ENCODE results near the gene TOX3.

The TOX3 gene

DNA sequence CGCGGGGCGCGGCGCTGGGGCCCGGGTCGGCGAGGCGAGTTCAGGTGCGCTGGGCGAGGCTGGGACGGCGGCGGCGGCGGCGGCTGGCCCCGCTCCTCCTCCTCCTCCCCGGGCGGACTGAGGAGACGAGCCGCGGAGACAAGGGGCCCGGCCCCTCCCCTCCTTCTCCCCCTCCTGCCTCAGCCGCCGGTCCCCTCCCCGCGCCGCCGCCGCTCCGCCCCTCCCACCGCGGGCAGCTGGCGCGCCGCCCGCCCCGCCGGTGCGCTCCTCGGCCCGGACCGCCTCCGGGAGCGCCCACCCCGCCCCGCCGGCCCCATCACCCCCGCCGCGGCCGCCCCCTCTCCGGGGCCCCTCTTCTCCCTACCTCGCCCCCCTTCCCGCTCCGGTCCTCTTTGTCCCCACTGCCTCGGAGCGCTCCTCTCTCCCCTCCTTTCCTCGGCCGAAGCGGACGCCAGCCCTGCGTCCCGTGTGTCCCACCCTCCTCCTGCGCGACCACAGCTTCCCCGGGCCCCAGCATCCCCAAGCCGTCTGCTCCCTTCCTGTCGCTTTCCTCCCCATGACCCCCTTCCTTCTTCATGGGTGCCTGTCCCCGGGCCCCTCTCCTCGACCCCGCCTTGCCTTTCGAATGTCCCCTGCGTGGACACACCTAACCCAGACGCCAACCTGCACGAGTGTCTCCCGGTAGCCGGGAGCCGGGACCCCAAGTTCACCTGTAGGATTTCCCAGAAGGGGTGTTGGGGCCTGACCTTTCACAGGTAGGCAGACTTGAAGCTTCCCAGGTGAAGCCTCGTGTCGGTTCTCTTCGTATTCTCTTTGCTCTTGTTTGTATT lies at the start of gene TOX3:
TSS of gene TOX3 (minus strand) at position 140 of the 830 bp plus-strand sequence. CDS start 420 bp downstream, outside the sequence.
- no peak for DNase-seq (ENCODE audit: low read depth in 2 of 2)

DNA sequence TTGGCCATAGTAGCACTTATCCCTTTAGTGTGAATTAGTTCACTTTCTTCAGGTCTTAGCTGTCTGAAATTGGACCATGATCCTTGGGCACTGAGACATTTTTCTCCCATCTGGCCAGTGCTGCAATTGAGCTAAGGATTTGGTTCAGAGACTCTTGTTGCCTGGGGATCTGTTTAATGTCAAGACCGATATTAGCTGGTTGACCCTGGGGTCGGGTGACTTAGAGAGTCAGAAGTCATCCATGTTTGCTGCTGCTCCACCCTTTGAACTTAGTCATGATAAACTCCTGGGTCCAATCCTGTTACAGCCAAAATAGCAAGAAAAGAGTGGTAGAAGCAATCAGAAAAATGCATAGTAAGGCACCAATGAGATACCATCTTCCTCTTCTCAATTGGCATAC lies 45.8 kb upstream of the TOX3 start:
- DNase-seq (ENCODE audit: low read depth in 2 of 2): no peak

DNA sequence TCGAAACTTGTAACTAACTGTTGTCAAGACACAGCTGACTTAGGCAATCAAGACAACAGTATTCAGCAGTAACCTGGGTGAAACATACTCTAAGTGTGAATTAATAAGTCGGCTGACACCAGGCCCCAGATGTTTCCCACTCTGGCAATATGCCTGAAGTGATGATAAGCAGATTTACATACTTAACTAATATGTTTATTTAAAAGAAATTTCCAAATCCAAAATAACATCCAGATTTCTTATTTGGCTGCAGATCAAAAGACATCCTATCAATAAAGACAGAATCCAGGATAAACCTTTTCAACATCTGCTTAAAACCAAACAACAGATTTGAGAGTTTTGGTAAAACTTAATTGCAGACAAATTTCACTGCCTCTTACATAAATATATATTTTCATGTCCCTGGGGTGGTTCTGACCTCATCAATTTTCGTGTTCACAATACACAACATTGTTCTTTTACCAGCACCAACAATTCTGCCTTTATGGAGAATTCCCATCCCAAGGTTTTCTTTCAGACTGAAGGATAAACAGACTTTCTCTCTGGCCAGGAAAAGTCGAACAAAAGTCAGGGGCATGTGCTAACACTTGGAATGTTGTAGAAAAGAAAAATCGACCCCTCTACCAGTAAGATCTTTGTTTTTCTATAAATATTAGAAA lies 45.1 kb upstream of the TOX3 start:
- no peak for DNase-seq (ENCODE audit: low read depth in 2 of 2)

DNA sequence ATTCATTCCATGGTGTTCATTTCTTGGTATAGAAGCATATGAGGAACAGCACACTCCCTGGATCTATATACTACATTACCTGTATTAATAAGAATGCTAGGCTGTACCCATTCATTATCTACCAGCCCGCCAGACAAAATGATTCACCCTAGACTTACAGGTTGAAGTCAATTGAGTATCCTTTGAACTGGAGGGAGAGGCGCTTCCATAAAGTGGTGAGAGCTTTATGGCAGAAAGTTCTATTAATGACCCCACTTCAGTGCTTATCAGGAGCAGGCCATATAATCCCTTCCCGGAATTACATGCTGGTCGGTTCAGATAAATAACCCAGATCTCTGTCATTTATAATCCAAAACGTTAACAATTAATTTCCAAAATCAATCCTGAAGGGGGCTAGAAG lies 44.5 kb upstream of the TOX3 start:
- DNase-seq (ENCODE audit: low read depth in 2 of 2): no peak

DNA sequence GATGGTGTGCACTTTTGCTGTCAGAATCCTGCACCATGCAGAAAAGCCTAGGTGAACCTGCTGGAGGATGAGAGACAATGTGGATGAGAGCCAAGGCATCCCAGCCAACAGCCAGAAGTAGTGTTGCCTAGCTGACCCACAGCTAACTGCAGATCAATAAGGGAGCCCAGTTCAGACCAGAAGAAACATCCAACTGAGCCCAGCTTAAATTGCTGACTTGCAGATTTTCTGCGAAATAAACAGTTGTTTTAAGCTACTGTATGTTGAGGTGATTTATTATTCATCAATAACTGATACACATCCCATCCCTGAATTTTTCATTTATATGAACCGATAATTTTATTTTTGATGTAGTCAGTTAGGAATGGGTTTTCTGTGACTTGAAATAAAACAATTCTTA lies 39.2 kb upstream of the TOX3 start:
- DNase-seq (ENCODE audit: low read depth in 2 of 2): no peak

DNA sequence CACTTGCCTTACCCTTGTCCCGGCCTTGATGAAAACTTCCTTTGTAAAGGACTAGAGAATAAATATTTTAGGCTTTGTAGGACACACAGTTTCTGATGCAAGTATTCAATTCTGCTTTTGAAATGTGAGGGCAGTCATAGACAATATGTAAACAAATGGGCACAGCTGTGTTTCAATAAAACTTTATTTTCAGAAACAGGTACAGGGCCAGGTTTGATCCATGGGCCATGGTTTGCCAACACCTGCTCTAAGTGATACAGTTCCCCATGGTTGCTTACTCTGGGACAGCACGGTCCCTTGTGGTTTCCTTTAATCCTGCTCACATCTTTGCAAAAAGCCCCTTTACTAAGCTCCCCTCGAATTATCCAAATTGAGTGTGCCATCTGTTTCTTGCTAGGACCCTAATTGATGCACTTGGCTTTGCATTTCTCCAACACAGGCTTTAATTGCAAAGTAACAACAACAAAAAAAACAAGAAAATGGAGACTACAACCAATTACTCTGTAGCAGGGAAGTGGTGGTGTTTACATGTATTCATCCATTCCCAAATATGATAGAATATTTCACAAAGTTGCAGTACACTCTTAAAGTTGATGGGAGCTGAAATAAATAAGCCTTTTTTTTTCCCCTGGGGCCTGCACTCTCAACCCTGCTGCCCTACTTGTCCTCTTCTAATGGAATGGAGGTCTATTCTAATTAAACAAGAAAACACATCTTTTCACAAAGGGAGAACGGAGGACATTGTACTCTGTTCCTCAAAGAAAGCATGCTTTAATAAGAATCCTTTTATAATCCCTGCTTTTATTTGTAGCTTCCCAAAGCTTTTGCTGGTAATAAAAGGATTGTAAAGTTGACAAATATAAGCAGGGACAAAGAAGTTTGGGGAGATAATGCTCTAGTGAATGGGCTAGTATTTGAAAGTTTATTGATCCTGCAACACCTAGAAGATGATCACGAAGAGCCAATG lies 37.7 kb upstream of the TOX3 start:
- DNase-seq (ENCODE audit: low read depth in 2 of 2): no peak

DNA sequence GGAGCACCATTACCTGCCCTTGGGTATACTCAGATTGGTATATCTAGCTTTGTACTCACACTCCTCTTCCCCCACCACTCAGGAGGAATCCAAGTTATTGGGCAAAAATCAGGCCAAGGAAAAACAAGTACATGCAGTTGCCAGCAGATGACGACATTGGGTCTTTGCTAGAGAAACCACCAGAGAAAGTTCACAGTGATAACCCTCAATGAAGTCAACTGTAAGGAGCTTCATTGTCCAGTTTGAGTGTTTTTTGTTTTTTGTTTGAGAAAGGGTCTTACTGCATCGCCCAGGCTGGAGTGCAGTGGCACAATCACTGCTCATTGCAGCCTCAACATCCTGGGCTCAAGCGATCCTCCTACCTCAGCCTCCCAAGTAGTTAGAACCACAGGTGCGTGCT lies 34.6 kb upstream of the TOX3 start:
- DNase-seq (ENCODE audit: low read depth in 2 of 2): no peak

DNA sequence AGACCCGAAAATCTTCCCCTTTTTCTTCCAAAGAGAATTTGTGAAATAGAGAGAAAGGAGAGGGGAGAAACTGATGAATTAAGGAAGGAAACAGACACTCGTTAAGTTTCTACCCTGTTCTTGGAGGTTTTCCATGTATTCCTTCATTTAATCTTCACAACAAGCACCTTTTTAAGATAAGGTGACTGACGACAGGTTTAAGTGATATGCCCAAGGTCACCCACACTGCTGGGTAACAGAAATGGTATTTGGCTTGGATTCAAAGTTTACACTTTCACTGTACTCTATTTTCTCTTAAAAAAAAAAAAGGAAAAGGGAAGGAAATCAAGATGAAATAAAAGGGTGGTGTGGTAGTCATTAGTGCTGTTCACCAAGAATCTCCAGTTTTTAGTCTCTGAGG lies 33.5 kb upstream of the TOX3 start:
- no peak for DNase-seq (ENCODE audit: low read depth in 2 of 2)

DNA sequence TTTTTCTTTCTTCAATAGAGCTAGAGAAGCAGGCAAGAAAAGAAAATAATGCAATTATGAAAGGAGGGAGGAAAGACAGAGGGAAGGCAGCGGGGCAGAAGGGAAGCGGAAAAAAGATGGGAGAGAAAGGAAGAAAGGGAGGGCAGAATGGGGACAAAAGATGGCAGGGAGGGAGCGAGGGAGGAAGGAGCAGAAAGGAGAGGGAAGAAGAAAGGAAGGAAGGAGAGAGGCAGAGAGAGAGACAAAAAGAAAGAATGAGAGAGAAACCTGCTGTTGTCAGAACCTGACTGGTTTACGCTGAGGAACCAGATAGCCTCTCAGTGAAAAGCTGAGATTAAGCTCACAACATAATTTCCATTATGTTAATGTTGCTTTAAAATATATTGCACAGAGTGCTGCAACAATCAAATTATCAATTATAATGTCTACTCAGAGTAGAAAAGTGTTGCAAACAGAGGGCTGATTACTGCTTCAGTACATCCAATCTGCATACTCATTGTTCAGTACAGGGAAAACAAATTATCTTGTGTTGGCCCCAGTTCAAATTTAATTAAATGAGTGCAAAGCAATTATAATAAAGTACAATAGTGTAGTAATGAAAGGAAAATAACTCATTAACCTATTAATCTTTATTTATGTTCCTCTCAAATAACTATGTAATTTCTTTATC lies 32.0 kb upstream of the TOX3 start:
- DNase-seq (ENCODE audit: low read depth in 2 of 2): no peak

DNA sequence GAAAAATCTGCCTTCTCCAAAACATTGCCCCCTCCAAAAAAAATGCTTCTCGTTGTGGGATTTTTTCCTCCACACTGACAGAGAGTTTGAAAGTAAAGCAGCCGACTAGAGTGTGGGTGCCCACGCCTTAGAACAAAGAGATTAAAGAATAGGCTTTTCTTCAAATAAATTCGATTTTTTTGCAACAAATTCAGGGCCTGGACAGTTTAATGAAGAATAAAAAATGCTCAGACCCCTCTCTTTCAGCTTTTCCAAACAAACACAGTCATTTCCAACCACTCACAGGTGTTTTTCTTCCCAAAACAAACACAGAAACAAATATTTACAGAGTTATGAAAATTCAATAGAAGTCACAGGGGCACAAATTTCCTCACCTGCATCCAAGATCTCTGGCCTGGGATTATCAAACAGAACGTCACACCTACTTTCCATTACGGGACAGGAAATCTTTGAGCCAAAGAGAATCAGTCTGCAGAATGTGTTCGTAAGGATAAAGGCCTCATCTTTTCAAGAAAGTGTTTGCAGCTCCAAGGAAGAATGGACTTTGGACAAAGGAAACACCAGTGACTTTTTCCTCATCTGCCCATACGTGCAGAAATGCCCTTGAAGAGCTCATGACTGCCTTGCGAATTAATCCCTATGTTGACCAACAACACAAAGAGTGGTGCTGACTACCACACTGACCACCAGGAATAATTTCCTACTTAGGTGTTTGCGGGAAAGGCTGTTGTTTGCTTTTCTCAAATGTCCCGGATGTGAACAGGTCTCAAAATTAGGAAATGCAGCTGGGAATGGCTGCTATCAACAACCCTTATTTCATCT lies 31.3 kb upstream of the TOX3 start:
- DNase-seq (ENCODE audit: low read depth in 2 of 2): no peak

DNA sequence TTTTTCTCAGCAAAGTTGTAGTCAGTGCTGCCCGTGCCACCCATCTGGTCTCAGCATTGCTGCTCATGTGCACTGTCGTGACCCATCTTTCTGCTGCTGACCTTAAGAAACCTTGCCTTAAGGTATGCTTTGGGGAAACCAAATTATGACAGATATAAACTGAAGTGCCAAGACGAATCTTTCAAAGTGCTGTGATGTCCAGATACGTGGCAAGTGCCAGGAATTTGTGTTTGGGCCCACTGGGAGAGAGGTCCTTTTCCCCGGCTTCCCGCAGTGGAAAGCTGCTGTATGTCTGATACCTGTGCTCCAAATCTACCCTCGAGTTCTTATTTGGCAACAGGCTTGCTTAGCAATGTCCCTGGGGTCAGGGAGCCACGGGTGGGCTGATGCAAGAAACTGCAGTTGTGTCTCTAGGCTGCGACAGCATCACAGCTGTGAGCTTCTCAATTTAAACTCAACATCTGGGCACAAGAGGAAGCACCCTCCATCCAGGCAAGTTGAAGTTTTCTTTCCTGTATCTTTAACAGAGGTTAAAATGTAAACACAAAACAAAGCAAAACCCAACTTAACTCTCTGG lies 30.3 kb upstream of the TOX3 start:
- no peak for DNase-seq (ENCODE audit: low read depth in 2 of 2)

DNA sequence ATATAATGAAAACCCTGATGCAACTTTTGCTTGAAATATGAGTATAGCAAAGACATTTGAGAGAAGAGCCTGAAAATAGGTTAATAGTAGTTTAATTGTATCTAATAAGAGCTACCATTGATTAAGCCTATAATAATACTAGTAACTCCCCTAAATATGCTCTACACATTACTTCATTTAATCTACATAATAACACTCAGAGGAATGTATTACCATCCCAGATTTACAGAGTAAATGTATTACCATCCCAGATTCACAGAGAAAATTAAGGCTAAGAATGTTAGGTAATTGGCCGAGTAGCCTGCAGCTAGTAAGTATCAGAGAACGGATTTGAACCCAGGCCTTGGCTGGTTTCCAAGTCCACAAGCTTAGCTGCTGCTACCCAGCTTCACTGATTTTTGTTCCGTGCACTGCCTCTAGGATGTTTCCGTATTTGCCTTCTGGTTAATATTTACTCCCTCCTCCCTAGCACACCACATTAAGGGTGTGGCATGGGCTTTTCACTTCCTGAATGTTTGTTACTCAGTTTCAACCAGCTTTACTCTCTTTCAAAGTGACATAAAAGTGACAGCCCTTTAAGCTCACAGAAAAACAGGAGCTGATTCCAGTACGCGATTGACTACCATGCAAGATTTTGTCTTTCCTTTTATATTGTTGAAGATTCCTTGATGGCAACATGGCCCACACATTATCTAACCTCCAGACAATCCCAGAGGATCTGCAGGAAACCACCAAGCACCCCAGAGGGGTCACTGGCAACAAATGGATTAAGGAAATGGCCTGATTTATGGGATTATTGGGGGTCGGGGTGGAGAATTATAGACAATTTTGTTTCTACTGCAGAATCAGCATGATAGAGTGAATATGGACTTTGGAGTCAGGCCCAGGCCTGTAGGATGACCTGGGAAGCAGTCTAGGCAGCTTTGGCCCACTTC lies 26.7 kb upstream of the TOX3 start:
- DNase-seq (ENCODE audit: low read depth in 2 of 2): no peak

DNA sequence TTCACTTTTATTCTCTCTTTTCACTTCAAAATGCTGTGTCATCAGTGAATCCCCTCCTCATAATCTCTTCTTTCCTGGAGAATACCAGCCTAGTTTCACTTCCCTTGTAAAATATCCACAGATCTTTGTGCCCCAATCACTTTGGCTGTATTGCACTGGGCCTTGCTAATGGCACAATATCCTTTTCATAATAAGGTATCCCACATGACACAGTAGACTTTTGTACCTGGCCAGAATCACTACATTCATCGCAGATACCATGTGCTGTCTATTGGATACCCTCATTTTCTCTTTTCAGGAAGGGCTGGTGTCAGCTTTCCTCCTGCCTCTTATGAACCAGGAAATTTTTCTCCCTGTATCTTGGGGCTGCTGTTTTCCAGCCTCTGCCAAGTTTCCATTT lies 25.7 kb upstream of the TOX3 start:
- DNase-seq (ENCODE audit: low read depth in 2 of 2): no peak

DNA sequence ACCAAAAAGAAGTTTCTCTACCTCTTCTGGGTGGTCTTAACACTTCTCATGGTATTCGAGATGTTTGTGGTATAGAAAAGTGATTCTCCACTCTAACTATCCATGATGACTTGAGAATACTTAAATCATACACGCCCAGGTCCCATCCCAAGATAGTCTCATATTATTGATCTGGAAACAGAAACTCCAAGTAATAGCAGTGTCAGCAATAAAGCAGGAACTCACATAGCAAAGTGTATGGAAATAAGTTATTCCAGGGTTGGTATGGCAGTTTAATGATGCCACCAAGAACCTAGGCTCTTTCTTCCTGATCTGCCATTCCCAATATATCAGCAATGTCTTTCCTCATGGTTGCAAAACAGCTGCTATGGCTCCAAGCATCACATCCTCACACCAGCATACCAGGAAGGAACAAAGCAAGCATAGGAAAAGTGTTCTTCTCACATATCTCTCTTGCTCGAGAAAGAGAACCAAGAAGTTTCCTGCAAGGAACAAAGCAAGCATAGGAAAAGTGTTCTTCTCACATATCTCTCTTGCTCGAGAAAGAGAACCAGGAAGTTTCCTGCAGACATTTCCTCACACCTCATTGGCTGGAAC lies 23.6 kb upstream of the TOX3 start:
- no peak for DNase-seq (ENCODE audit: low read depth in 2 of 2)

DNA sequence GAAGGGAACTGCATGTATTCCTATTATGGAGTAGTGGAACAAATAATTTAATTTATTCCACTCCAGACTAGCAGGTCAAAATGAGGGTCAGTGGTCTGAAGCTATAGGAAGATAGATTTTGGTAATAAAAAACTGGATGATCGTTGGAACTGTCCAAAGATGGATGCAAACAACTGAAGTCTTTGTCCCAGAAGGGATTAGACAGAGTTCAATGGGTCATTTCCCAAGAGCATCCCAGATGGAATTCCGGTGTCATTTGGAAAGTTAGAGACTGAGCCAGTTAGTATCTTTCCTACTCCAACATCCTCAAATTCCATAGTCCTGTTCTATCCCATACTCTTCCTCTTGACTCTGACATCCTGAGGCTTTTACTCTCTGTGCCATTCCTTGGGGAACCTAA lies 22.8 kb upstream of the TOX3 start:
- DNase-seq (ENCODE audit: low read depth in 2 of 2): no peak

DNA sequence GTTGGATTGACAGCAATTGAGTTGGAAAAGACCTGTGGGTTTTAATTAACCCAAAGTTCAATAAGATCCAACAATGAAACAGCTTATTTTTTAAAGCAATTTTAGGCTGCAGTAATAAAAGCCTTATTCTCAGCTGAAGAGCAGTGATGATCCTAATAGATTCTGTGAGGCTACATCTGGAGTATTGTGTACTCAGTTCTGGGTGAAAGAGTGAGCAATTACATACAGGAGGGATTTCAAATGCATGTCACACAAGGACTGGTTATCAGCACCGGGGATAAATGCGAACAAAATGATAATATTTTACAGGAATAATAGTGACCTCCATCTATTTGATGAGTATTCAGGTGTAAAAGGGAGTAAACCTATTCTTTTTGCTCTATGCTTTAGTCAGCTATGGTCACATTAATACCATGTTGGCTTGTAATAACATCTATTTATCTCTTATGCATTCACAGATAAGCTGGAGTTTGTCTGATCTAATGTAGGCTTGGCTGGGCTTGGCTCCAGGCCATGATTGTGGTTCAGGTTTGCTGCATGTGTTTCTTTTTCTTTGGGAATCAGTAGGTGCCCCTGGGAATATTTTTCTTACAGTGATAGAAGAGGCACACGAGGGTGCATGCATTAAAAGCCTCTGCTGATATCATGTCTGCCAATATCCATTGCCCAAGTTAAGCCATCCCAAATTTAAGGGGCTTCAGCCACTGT lies 22.2 kb upstream of the TOX3 start:
- DNase-seq (ENCODE audit: low read depth in 2 of 2): no peak

DNA sequence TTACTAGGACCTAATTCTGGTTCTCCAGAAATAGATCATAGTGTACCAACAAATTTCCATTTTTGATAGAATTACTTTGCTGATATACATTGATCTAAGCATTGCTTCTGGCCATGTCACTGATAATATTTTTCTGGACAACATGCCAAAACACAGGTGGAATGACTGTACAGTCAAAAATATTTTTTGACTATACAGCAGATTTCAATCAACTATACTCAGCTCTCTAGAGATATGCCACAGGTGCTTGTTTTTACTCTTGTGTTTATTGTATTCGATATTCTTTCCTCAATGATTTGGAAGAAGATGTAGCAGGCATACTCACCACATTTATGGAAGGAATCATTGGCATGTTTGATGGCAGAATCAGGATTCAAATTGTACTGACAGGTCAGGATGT lies 21.6 kb upstream of the TOX3 start:
- no peak for DNase-seq (ENCODE audit: low read depth in 2 of 2)

DNA sequence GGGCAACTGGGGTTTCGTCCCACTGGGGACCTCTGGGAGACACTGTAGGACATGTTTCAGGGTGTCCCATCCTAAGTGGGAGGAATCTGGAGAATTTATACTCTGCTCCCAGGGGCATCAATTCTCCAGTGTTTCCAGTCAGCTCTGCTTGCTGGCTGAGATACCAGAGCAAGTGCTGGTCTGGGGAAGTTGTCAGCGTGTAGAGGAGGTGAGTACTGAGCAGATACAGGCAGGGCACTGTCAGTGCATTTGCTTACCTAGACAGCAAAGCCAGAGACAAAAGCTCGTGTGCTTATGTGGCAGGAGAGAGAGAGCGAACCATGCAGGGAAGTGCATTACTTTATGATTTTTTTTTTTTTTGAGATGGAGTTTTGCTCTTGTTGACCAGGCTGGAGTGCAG lies 20.2 kb upstream of the TOX3 start:
- no peak for DNase-seq (ENCODE audit: low read depth in 2 of 2)

All from stimulated activated CD8-positive, alpha-beta memory T cell treated with anti-CD3 and anti-CD28 coated beads, Interleukin-7, amount 100 ng/mL, for 1 hour (primary cell).